ENCODE results near the gene CAMSAP1.

DNA sequence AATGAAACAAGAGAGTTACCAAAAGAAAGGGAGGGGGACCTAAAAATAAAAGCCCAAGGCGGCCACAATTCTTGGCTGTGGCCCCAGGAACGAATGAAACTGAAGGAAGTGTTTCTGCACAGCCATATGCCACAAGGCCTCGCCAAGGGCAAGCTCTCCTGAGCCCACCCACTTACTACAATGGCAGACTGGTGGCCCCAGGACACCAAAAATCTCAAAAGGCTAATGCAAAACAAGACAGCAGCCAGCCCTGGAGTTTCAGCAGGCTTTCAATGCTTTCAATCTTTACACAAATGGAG is 4.0 kb downstream of the CAMSAP1 start:
- TF ChIP-seq, protein P1, sequence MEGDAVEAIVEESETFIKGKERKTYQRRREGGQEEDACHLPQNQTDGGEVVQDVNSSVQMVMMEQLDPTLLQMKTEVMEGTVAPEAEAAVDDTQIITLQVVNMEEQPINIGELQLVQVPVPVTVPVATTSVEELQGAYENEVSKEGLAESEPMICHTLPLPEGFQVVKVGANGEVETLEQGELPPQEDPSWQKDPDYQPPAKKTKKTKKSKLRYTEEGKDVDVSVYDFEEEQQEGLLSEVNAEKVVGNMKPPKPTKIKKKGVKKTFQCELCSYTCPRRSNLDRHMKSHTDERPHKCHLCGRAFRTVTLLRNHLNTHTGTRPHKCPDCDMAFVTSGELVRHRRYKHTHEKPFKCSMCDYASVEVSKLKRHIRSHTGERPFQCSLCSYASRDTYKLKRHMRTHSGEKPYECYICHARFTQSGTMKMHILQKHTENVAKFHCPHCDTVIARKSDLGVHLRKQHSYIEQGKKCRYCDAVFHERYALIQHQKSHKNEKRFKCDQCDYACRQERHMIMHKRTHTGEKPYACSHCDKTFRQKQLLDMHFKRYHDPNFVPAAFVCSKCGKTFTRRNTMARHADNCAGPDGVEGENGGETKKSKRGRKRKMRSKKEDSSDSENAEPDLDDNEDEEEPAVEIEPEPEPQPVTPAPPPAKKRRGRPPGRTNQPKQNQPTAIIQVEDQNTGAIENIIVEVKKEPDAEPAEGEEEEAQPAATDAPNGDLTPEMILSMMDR (IDR thresholded peaks at IDR 0.05): no peak
- no peak for TF ChIP-seq EZH2 (IDR thresholded peaks at IDR 0.05; ENCODE audit: borderline replicate concordance, insufficient read depth, low read depth, low read length, poor library complexity, severe bottlenecking)
